AG04450 (cell line): Measurements from ENCODE around the gene RCBTB2. TPM values are rescaled to one million over a fixed set of nuclear protein-coding genes. Genes with fewer than 3 reads are reported as not detected.

ENCODE experiments used
- CTCF ChIA-PET: fragments of 300-600, 350-600 bp; formaldehyde crosslinking; extraction: SDS; loops from one replicate; lab custom pipeline; 2022; ENCODE audit warnings: antibody characterized with exemption, inconsistent platforms; lab: Charles Lee
- POLR2A ChIA-PET: fragments of 350-600 bp; formaldehyde crosslinking; extraction: SDS; loops from one replicate; lab custom pipeline; 2021; ENCODE audit warnings: antibody characterized with exemption, inconsistent platforms; lab: Yijun Ruan, JAX
- DNase-seq: peaks from one replicate; pipeline ENCODE4 v3.0.0-alpha.2; 2011; ENCODE audit warnings: low read depth, low spot score
- H3K27ac ChIP-seq: one replicate; pipeline ENCODE4 v1.5.1; 2012; ENCODE audit warnings: low read depth, low read length, control low read depth
- H3K27me3 ChIP-seq: one replicate; pipeline ENCODE4 v1.6.0; 2012; ENCODE audit warnings: low read length; ENCODE audit not compliant: control insufficient read depth, insufficient read depth
- H3K4me3 ChIP-seq: 2 replicates; pipeline ENCODE4 v1.5.1; 2011; ENCODE audit warnings: mild to moderate bottlenecking, low read depth, low read length, control low read depth
- H3K9me3 ChIP-seq: 2 replicates; pipeline ENCODE4 v1.5.1; 2012; ENCODE audit warnings: low read length; ENCODE audit not compliant: control insufficient read depth, insufficient read depth
- CTCF ChIP-seq: IDR thresholded peaks from 2 replicates; pipeline ENCODE4 v1.5.1; 2011; ENCODE audit warnings: low read depth, low read length, control low read depth, inconsistent platforms
- polyA plus RNA-seq: library from polyadenylated mRNA; depleted of rRNA; stranded (reverse); fragments of >200 nt; gene quantifications from 2 replicates; pipeline ENCODE4 v1.2.3, GENCODE V29; 2011

The RCBTB2 gene
- polyA plus RNA-seq, 1 experiment = 10.9 TPM

GRCh38 chr13:48569104-48569666 is 36.3 kb upstream of the RCBTB2 start:
- no peaks in the 10 kb centered on the region for H3K9me3 ChIP-seq
- no peaks in the 10 kb centered on the region for H3K27me3 ChIP-seq
- no peak for TF ChIP-seq CTCF
- ChIA-PET CTCF (interaction anchor here (0.6 to 4.7 kb wide), 3 partner anchors 11 to 531 kb away, joined by 3 to 41 read pairs (median 5); partner anchors contain the start of gene NUDT15), POLR2A (no interaction called here)
- H3K4me3 ChIP-seq = no peak overlapping the region
- DNase-seq = no peak
- H3K27ac ChIP-seq = no peak overlapping the region

- no peaks in the 10 kb centered on the region for H3K27me3 ChIP-seq
- H3K4me3 ChIP-seq = no peak overlapping the region
- no peaks in the 10 kb centered on the region for H3K9me3 ChIP-seq
- no peak for DNase-seq
- ChIA-PET CTCF (interaction anchor here (0.6 to 4.7 kb wide), 6 partner anchors 9 to 530 kb away, joined by 3 to 41 read pairs (median 4); partner anchors contain the start of gene NUDT15), POLR2A (no interaction called here)
- TF ChIP-seq CTCF = no peak
- H3K27ac ChIP-seq = no peak overlapping the region
Observed at GRCh38 chr13:48568370-48569103, 35.7 kb upstream of the RCBTB2 start.

- no peak for TF ChIP-seq CTCF
- no peak for DNase-seq
- H3K27me3 ChIP-seq = no peaks in the 10 kb centered on the region
- H3K4me3 ChIP-seq = no peak overlapping the region
- ChIA-PET POLR2A (no interaction called here), CTCF (interaction anchor here (0.6 to 4.7 kb wide), 6 partner anchors 8 to 530 kb away, joined by 3 to 41 read pairs (median 4); partner anchors contain the start of gene NUDT15)
- no peak overlapping the region for H3K27ac ChIP-seq
- no peaks in the 10 kb centered on the region for H3K9me3 ChIP-seq
Observed at GRCh38 chr13:48567515-48568369, 34.9 kb upstream of the RCBTB2 start.

- no peak for TF ChIP-seq CTCF
- H3K9me3 ChIP-seq = no peaks in the 10 kb centered on the region
- no peaks in the 10 kb centered on the region for H3K27me3 ChIP-seq
- CTCF ChIA-PET = interaction anchor here (2.6 kb wide), 1 partner anchor 17 kb away, joined by 13 read pairs; no protein-coding TSS in a partner anchor
- DNase-seq = no peak
- no peak overlapping the region for H3K4me3 ChIP-seq
- POLR2A ChIA-PET = no interaction called here
- H3K27ac ChIP-seq = no peak overlapping the region
Observed at GRCh38 chr13:48564056-48564455, 31.2 kb upstream of the RCBTB2 start.
